Stimulated activated CD8-positive, alpha-beta memory T cell treated with anti-CD3 and anti-CD28 coated beads, Interleukin-2, amount 100 ng/mL, for 48 hours (primary cell): ENCODE data around the gene FAM174B.
A peak's percentile ranks its signal among the peaks of the same experiment; 100 is the strongest.

Source experiments
- DNase-seq, 2 donors: peaks; one replicate each; pipeline ENCODE4 v3.0.0-alpha.2; 2020; ENCODE audit warnings: low read depth in 2 of 2

Gene FAM174B

GRCh38 chr15:92655178-92655995 is at the start of gene FAM174B:
FAM174B (minus strand) TSS chr15:92655775.
- peak; percentile 14 to 30 for DNase-seq

DNA sequence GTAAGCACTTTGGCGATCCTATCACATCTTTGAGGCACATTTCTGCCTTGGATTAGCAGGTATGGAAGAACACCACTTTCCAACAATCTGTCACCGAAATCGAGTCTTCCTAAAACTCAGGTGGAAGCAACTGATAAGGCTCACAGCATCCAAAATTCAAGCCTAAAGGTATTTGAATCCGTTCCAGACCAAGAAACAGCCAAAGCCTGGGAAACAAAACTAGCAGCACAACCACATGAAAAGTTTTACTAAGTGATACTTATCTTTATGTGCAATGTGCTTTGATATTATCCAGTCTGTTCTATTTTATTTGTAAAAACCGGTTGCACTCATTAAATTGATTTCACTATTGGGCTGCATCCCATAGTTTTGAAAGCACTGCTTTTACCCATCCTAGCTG is 40.5 kb upstream of the FAM174B start:
- DNase-seq: no peak

- no peak for DNase-seq
These were observed 38.2 kb upstream of the FAM174B start for GRCh38 chr15:92693691-92694331.

- no peak for DNase-seq
These were observed 34.8 kb upstream of the FAM174B start for GRCh38 chr15:92690395-92690794.

- DNase-seq: no peak
These were observed 32.2 kb upstream of the FAM174B start for GRCh38 chr15:92687746-92688145.

DNA sequence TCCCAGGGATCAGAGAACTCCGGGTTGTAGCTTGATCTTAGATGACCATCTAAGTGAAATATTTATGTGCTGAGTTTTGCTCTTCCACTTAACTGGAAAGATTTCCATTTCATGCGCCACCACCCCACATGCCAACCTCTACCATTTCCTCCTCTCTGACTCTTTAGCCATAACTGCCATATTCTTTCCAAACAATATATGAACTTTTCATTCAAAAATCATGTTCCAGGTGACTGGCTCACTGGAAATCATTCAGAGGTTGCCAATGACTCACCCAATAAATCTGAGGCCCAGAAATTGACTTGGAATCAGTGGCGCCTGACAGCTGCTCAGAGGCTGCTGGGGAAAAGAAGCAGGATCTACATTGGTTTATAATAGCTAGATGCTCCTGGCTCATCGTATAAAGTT is 31.6 kb upstream of the FAM174B start:
- no peak for DNase-seq

DNA sequence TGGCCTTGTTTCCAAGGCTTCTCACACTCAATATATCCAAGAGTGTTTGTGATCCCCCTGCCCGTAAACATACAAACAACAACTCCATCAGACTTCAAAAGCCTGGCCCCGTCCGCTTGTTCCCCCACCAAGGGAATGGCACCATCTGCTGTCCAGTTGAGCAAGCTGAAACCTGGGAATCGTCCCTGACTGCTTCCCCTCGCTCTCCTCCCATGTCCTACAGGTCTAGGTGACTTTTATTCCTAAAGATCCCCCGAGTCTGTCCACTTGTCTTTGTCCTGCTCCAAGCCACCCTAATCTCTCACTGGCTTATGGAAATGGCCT is 27.9 kb upstream of the FAM174B start:
- DNase-seq: no peak

GRCh38 chr15:92682741-92683510 is 27.4 kb upstream of the FAM174B start:
- DNase-seq: no peak

GRCh38 chr15:92681141-92681631 is 25.6 kb upstream of the FAM174B start:
- no peak for DNase-seq

DNA sequence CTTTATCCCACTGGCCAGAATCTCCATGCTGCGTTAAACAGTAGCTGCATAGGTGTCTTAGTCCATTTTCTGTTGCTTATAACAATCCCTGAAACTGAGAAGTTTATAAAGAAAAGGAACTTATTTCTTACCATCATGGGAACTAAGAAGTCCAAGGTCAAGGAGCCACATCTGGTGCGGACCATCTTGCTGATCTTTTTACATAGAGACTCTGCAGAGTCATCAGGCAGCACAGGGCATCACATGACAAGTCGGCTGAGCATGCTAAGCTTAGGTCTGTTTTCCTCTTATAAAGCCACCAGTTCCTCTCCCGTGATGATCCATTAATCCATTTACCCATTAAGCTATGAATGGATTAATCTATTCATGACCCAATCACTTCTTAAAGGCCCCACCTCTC is 22.4 kb upstream of the FAM174B start:
- no peak for DNase-seq

- DNase-seq: no peak
These were observed 21.0 kb upstream of the FAM174B start for GRCh38 chr15:92676561-92676960.

DNA sequence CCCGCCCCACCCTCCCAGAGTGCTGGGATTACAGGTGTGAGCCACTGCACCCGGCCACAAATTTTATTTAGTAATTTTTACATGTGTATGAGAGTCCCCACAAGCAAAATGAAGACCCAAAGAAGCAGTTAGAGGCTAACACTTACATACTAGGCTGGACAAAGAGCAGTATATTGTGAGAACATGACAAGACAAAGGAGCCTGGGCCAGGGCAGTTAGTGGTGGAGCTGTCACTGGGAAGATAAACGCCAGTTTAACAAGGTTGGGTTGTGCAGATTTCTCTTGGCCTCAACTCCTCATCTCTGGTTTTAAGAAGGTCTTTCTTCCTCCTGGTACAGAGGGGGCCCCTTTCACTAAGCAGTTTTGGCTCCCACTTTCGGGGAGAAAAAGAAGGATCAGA is 19.9 kb upstream of the FAM174B start:
- DNase-seq: no peak

- DNase-seq: no peak
These were observed 18.8 kb upstream of the FAM174B start for GRCh38 chr15:92674347-92674746.

DNA sequence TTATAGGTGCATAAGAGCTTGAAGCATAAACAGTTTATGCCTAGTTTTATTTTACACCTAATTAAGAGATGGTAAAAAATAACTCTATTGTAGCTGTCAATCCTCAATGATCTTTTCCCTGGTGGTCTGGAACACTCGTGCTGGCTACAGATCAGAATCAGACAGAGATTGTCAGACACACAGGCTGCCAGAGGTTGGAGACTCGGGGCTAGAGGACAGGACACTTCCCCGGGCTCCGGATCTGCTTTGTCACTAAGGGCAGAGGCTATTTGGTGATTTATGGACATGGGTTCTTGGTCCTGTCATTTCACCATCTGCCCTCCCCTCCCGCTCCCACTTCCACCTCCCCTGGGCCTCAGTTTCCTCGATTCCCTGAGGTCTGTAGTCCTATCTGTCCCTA is 16.5 kb upstream of the FAM174B start:
- no peak for DNase-seq

DNA sequence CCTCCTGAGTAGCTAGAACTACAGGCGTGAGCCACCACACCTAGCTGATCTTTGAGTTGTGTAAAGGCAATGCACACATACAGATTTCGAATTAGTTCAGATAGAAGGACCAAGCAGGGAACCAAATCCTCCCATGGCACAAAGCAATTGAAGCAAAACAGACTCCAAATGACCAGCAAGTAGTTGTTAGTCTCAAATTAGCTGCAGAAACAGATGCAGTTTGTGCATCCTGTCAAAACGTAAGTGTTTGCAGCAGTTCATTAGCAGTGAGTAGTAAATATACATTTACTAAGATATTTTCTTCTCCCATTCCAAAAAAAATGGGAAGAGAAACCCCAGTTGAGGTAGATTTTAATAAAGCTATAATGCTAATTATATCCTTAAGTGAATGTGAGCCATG is 15.8 kb upstream of the FAM174B start:
- no peak for DNase-seq

DNA sequence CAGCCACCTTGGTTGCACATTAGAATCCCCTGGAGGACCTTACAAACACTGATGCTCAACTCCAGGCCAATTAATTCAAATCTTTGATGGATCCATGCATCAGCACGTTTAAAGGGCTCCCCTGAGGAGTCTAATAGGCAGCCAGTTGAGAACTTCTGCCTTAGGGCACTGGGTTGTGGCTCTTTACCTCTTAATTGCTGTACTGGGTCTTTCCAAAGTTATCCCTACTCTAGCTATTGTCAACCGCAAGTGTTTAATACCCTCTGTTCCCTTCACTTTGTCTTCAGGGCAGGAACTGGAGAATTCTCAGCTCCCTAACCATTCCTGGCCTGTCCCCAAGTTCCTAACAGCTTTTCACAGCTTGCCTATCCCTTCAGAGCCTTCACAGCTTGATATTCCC is 15.0 kb upstream of the FAM174B start:
- DNase-seq: no peak

DNA sequence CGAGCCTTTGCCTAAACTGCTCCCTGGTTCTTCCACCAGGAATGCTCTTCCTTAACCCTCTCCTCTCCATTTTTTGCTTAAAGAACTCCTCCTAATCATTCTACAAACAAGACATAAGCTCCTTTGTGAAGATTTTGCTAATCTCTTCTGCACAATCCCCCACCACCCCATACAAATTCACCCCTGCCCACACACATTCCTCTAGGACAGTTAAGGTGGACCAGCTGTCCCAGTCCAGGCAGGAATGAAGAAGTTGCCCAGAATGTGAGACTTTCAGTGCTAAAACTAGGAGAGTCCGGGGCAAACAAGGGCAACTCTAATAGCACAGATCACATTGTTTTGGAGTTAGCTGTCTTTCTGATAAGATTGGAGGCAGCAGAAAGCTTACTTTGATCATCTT is 13.9 kb upstream of the FAM174B start:
- no peak for DNase-seq

DNA sequence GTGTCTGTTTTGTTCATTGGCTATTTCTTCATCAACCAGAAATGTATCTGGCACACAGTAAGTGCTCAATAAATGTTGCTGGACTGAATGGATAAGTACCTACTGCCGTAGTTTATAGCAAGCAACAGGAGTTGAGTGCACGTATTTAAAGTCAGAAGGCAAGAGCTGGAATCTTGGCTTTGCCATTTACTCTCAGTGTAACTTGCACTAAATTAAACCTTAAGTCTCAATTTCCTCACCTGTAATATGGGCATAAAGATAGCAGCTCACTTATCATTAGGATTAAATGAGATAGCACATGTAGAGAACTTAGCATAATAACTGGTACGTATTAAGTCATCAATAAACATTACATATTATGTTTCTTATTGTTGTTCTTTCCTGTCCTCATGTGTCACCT is 13.0 kb upstream of the FAM174B start:
- DNase-seq: no peak

DNA sequence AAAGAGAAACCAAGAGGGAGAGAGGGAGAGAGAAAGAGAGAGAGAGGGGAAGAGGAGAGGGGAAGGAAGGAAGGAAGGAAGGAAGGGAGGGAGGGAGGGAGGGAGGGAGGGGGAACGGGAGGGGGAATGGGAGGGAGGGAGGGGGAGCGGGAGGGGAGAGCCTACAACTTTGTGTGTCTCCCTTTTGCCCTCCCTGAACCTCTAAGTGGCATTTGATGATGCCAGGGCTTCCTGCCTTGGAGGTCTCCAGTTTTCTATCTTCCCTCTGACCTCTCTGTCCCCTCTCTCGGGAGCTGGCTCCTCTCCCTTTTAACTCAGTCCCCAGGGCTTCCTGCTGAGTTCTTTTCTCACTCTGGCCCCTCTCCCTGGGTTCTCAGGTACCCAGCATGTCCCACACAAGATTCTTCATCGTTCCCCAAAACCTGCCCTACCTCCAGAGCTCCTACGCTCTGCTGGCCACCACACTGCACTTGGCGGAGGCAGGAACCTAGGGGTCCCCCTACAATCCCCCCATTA is 12.5 kb upstream of the FAM174B start:
- no peak for DNase-seq

DNA sequence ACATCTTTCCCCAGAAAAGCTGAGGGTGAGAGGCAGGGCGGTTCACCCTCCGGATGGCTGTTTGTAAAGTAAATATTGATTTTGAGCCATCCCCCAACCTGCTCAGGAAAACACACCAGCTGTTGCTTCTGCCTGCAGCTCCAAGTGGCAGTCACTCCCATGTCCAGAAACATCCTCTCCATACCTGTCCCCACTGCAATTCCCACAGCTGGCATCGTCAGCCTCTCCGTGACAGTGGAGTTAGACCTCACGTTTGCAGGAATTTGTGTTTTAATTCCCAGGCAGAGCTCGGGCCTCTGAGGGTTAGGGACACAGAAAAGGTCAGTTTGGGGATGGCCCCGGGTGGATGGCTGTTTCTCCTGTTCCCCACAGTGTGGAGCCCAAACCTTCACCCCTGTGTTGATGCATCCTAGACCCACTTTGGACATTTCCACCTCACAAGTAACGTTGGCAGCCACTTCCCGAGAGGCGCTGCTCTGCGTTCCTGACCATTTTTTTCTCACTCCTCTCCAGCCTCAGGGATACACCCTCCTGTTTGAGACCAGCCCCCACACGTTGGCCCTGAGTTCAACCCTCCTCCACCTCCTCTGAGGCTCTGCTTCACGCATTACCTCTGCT is 11.8 kb upstream of the FAM174B start:
- DNase-seq: no peak

GRCh38 chr15:92666780-92667179 is 11.2 kb upstream of the FAM174B start:
- DNase-seq: no peak

DNA sequence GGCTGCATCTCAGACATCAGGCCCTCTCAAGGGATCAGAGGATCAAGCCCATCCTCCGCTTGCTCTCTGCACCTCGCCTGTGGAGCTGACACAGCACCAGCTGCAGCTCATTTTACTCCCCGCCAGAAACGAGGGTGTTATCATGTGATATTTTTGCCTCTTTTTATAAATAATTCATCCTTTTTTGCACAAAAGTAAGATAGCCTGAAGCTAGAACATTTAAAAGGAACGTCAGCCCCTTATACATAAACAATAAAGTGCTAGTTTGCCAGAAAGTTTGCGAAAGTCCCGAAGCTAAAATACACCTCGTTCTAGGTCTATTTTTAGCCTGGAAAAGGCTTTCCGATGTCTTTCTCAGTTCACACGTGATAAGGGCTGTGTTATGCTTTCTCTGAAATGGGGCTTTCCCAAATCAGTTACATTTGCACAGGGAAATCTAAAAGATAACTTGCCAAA is 9.6 kb upstream of the FAM174B start:
- no peak for DNase-seq
